Ovary (tissue), 3 donors: ENCODE results near the gene OR2Y1.

Experiments
- CTCF ChIP-seq, 3 donors: fragments of 450-650 bp in 2 of 3; fragments of 200-600 bp in 1 of 3; IDR thresholded peaks; one replicate each; pipeline versions ENCODE4 v1.5.1 to v1.8.0; 2016 to 2022; ENCODE audit warnings: antibody characterized with exemption in 3 of 3, mild to moderate bottlenecking in 1 of 3
- EP300 ChIP-seq: sonication (generic); formaldehyde crosslinking; IDR thresholded peaks from one replicate; pipeline ENCODE4 v1.6.1; 2017; ENCODE audit warnings: antibody characterized with exemption
- POLR2A ChIP-seq: fragments of 450-650 bp; IDR thresholded peaks from one replicate; pipeline ENCODE4 v1.6.1; 2017; ENCODE audit warnings: antibody characterized with exemption, mild to moderate bottlenecking, moderate library complexity
- donor health status: DM: no; HTN: no; CAD: no.

GRCh38 chr5:180779985-180780610 lies 40.2 kb upstream of the OR2Y1 start:
- TF ChIP-seq EP300 (no peak), CTCF (IDR thresholded peaks at IDR 0.05) (no peak), POLR2A (no peak)
